NCI-H2029 treated with DMSO at 0.1 percent for 48 hours (cell line): Measurements from ENCODE around the gene DPF1.

Experiments used
- DNase-seq: peaks from one replicate; lab custom pipeline; 2025; lab: John Stamatoyannopoulos, UW

Gene DPF1

GRCh38 chr19:38197937-38198704 is 25.9 kb downstream of the DPF1 start:
- no peak for DNase-seq

- DNase-seq: no peak
Observed at GRCh38 chr19:38196948-38197656, 26.9 kb downstream of the DPF1 start.

GRCh38 chr19:38196245-38196837 is 27.7 kb downstream of the DPF1 start:
- DNase-seq: no peak

- DNase-seq: peak; percentile 31
Observed at GRCh38 chr19:38195237-38195636, 28.8 kb downstream of the DPF1 start.

- DNase-seq: no peak
Observed at GRCh38 chr19:38194061-38194701, 29.8 kb downstream of the DPF1 start.

GRCh38 chr19:38193445-38193844 is 30.6 kb downstream of the DPF1 start:
- peak; percentile 81 for DNase-seq

- DNase-seq: no peak
Observed at GRCh38 chr19:38191747-38192146, 32.3 kb downstream of the DPF1 start.

- no peak for DNase-seq
Observed at GRCh38 chr19:38190793-38191192, 33.2 kb downstream of the DPF1 start.

GRCh38 chr19:38190061-38190460 is 34.0 kb downstream of the DPF1 start:
- DNase-seq: no peak

GRCh38 chr19:38185562-38185961 is 38.5 kb downstream of the DPF1 start:
- DNase-seq: no peak

- no peak for DNase-seq
Observed at GRCh38 chr19:38184815-38185214, 39.2 kb downstream of the DPF1 start.

GRCh38 chr19:38183251-38183897 is 40.6 kb downstream of the DPF1 start:
- DNase-seq: no peak

- no peak for DNase-seq
Observed at GRCh38 chr19:38182536-38183210, 41.3 kb downstream of the DPF1 start.

GRCh38 chr19:38180071-38180470 is 44.0 kb downstream of the DPF1 start:
- DNase-seq: no peak

- DNase-seq: no peak
Observed at GRCh38 chr19:38175422-38175821, 48.6 kb downstream of the DPF1 start.

GRCh38 chr19:38173291-38174041 is 50.6 kb downstream of the DPF1 start:
- DNase-seq: peak; percentile 90

- DNase-seq: no peak
Observed at GRCh38 chr19:38172001-38172400, 52.0 kb downstream of the DPF1 start.

- no peak for DNase-seq
Observed at GRCh38 chr19:38170334-38170733, 53.7 kb downstream of the DPF1 start.

GRCh38 chr19:38168637-38169036 is 55.4 kb downstream of the DPF1 start:
- no peak for DNase-seq

GRCh38 chr19:38165335-38165734 is 58.7 kb downstream of the DPF1 start:
- no peak for DNase-seq

- no peak for DNase-seq
Observed at GRCh38 chr19:38164526-38164925, 59.5 kb downstream of the DPF1 start.
